ENCODE results near the gene KLHL35.

The KLHL35 gene

DNA sequence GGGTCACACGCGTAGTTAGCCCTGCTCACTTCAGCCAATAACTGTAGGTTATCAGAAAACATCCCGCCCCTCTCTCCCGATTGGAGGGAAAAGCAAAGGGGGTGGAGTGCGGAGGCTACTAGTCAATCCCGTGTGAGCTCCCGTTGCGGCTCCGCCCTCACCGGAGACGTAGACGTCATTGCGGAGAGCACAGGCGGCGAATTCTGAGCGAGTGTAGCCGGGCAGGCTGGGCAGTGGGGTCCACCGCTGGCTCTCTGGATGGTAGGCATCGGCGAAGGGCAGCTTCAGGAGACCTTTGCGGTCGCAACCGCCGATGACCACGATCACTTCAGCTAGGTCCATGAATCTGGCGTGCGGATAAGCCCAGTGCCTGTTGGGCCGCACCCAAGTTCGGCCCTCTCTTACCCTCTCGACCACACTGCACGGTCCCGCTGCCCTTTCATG, 4.7 kb downstream of the KLHL35 start:
- H3K4me3 ChIP-seq (ENCODE audit: low read depth, low read length): no peak overlapping the region
- TF ChIP-seq, protein P1, sequence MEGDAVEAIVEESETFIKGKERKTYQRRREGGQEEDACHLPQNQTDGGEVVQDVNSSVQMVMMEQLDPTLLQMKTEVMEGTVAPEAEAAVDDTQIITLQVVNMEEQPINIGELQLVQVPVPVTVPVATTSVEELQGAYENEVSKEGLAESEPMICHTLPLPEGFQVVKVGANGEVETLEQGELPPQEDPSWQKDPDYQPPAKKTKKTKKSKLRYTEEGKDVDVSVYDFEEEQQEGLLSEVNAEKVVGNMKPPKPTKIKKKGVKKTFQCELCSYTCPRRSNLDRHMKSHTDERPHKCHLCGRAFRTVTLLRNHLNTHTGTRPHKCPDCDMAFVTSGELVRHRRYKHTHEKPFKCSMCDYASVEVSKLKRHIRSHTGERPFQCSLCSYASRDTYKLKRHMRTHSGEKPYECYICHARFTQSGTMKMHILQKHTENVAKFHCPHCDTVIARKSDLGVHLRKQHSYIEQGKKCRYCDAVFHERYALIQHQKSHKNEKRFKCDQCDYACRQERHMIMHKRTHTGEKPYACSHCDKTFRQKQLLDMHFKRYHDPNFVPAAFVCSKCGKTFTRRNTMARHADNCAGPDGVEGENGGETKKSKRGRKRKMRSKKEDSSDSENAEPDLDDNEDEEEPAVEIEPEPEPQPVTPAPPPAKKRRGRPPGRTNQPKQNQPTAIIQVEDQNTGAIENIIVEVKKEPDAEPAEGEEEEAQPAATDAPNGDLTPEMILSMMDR (IDR thresholded peaks at IDR 0.05; ENCODE audit: low read depth, low read length): no peak

DNA sequence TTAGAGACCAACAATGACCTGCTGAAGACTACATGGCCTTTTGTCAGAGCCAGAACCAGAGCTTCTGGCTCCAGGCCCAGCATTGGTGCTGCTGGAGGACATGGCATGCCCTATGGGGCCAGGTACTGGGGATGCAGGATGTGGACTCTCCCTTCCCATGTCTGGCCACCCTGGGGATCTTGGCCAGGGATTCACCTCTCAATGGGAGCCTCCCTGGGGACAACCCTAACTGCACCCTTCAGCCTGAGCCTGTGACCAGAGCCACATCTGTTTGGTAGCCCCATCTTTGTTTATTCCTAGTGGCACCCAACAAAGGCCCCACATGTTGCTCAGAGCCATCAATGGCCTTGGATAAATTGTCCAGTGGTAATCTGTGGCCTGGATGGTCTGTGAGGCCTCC, 5.8 kb downstream of the KLHL35 start:
- no peak overlapping the region for H3K4me3 ChIP-seq (ENCODE audit: low read depth, low read length)
- TF ChIP-seq, protein P1 (IDR thresholded peaks at IDR 0.05; ENCODE audit: low read depth, low read length): no peak

DNA sequence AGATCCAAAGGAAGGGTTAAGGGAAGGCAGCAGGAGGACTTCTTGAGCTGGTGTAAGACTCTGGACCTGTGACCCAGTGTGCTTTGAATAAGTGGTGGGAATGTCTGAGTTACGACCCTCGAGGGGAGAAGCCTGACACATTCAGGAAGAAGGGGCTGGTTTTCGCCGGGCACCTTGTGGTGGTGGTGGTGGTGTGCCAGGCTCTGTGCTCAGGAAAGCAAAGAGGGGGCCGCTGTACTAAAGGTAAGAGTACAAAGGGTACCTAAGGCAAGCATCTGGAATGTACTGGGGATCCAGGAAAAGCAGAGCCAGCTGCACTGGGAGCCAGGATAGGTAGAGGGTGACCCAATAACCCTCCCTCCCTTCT, 6.3 kb downstream of the KLHL35 start:
- no peak overlapping the region for H3K4me3 ChIP-seq (ENCODE audit: low read depth, low read length)
- TF ChIP-seq, protein P1 (IDR thresholded peaks at IDR 0.05; ENCODE audit: low read depth, low read length): no peak

DNA sequence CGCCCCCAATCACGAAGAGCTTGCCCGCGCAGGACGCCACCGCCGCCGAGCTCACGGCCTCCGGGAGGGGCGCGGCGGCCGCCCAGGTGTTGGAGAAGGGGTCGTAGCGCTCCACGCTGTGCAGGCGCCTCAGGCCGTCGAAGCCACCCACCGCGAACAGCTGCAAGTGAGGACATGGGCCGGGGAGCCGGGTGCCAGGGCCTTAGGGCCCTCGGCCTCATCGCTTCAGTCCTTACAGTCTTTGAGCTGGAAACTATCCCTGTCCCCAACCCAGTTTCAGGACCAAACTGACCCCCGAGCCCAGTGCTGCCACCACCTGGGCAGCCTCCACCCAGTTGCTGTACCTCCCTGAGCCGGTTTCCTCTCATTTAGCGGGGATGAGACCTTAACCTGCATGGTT, 7.6 kb downstream of the KLHL35 start:
- TF ChIP-seq, protein P1 (IDR thresholded peaks at IDR 0.05; ENCODE audit: low read depth, low read length): 0 out of 2 replicates have a peak, but pooled peaks have one; percentile 11
- H3K4me3 ChIP-seq (ENCODE audit: low read depth, low read length): no peak overlapping the region

DNA sequence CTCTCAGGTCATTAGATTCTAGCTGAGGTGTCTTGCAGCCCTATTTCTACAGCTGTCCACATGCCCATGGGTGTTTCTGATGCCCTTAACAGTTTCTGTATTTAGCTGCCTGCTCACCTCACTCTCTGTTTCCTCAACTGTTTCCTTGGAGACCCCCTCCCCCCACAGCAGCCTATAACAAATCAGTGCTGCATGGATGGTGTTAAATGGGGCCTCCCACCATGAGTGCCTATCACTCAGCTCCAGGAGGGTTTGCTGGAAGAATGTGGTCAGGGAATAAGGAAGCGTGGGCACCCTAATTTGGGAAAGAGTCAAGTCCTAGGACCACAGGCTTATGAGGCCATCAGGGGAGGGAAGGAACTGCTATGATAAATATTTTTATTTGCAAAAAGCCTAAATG, 8.6 kb downstream of the KLHL35 start:
- TF ChIP-seq, protein P1 (IDR thresholded peaks at IDR 0.05; ENCODE audit: low read depth, low read length): no peak
- H3K4me3 ChIP-seq (ENCODE audit: low read depth, low read length): no peak overlapping the region

DNA sequence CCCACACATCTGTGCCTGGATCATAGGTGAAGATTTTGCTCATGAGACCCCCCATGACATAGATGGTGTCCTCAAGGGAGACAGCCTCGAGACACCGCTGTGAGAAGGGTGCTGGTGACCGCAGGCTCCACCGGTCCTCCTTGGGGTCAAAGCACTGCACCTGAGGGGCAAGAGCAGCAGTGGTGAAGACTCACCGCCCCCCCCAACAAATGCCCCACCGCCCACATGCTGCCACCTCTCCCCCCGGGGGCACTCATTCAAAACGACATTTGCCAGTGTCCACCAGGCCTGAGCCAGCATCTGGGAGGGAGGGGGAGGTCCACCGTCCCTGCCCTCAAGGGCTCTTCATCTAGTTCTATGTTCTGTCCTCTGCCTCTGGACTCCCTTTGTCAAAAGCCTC, 9.3 kb downstream of the KLHL35 start:
- H3K4me3 ChIP-seq (ENCODE audit: low read depth, low read length): no peak overlapping the region
- TF ChIP-seq, protein P1 (IDR thresholded peaks at IDR 0.05; ENCODE audit: low read depth, low read length): no peak

DNA sequence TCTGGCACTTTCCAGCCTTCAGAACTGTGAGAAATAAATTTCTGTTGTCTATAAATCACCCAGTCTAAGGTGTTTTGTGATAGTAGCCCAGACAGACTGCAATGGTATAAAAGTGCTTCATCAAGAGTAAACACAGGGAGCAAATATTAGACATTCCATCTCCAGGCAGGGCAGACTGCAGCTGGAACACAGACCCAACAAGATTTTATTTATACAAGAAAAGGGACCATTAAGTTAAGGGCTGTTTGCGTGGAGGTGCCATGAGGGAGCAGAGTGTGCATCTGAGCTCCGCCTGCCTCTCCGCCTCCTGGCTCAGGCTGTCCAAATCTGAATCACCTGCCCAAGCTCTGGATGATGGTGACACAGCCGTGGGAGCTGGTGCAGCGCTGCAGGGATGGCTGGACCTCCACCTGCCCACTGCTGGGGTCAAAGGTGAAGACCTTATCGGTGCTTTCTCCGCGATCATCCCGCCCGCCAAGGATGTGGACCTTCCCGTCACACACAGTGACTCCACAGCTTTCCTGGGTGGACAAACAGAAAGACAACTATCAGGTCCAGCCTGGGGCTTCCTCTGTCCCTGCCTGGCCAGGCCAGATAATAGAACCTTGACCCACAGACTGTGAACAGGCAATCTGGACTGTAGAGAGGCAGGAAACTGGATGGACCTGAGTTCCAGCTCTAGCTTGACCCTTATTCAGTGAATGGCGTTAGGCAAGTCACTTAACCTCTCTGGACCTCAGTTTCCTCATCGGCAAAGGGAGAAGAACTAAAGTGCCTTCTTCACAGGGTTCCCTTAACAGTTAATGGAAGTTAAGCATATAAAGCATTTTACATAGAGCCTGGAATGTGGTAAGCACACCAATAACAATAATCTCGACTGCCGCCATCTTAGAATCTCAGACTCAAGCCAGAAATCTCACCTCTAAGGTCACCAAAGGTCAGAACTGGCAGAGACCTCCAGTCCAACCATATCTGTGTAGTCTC, 10.5 kb downstream of the KLHL35 start:
- H3K4me3 ChIP-seq (ENCODE audit: low read depth, low read length): no peak overlapping the region
- TF ChIP-seq, protein P1 (IDR thresholded peaks at IDR 0.05; ENCODE audit: low read depth, low read length): no peak
